KMS-11 (cell line): ENCODE data around the gene DES.
A peak's percentile ranks its signal among the peaks of the same experiment; 100 is the strongest.
"Not testable (repeated sequence)": the region's sequence is repeated elsewhere in the genome, so short reads cannot be mapped to it uniquely, and the experiment has no call there.

Source experiments
- H2AFZ ChIP-seq: fragments of 200-600 bp; sonication (generic); 2 replicates; pipeline ENCODE4 v1.6.1; 2016; ENCODE audit warnings: antibody characterized with exemption, mixed run types, low read depth
- H3K27ac ChIP-seq: fragments of 200-600 bp; sonication (generic); 2 replicates; pipeline ENCODE4 v1.6.1; 2016; ENCODE audit warnings: mild to moderate bottlenecking, mixed run types
- H3K27me3 ChIP-seq: fragments of 200-600 bp; sonication (generic); 2 replicates; pipeline ENCODE4 v1.6.1; 2017; ENCODE audit warnings: mild to moderate bottlenecking, low read depth, mixed run types, moderate library complexity; ENCODE audit not compliant: insufficient read depth
- H3K36me3 ChIP-seq: fragments of 200-600 bp; sonication (generic); 2 replicates; pipeline ENCODE4 v1.6.1; 2017; ENCODE audit warnings: mild to moderate bottlenecking, mixed run types; ENCODE audit not compliant: insufficient read depth
- H3K4me1 ChIP-seq: fragments of 200-600 bp; sonication (generic); 2 replicates; pipeline ENCODE4 v1.6.1; 2016; ENCODE audit warnings: mild to moderate bottlenecking, low read depth, mixed run types; ENCODE audit not compliant: poor library complexity, severe bottlenecking
- H3K4me2 ChIP-seq: fragments of 200-600 bp; sonication (generic); 2 replicates; pipeline ENCODE4 v1.7.0; 2016; ENCODE audit warnings: mild to moderate bottlenecking, mixed run types
- H3K4me3 ChIP-seq: fragments of 200-600 bp; sonication (generic); IDR thresholded peaks from 2 replicates; pipeline ENCODE4 v1.6.1; 2017; ENCODE audit warnings: low read depth, low read length, mixed read lengths; ENCODE audit not compliant: insufficient read depth
- H3K79me2 ChIP-seq: fragments of 200-600 bp; sonication (generic); 2 replicates; pipeline ENCODE4 v1.6.1; 2016; ENCODE audit warnings: low read depth, mixed run types; ENCODE audit not compliant: insufficient read depth
- H3K9ac ChIP-seq: fragments of 200-600 bp; sonication (generic); 2 replicates; pipeline ENCODE4 v1.6.1; 2016; ENCODE audit warnings: mild to moderate bottlenecking, mixed run types
- H4K20me1 ChIP-seq: fragments of 200-600 bp; sonication (generic); 2 replicates; pipeline ENCODE4 v1.6.1; 2016; ENCODE audit warnings: mild to moderate bottlenecking, mixed run types; ENCODE audit not compliant: insufficient read depth
- TF ChIP-seq, protein P1 (sequence below): fragments of 200-600 bp; sonication (generic); conservative IDR thresholded peaks from 2 replicates; pipeline ENCODE4 v1.6.1; 2017; ENCODE audit warnings: low read depth, mild to moderate bottlenecking, antibody characterized with exemption, low read length, moderate library complexity, mixed read lengths

Gene DES

DNA sequence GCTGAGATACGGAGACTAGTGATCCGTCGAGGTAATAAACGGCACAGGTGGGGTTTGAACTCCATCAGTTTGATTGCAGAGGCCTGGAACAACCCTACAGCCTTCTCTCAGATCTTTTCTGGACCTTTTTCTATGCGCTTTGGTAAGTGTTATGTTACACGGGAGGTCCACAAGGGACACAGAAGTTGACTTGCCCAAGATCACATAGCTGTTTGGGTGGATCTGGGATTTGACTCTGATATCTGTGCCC is 29.3 kb upstream of the DES start:
- H3K79me2 ChIP-seq: no peaks in the 10 kb centered on the region
- H3K27ac ChIP-seq: peak overlapping the region; percentile 4; the same call in 1 of the 2 replicates
- H2AFZ ChIP-seq: peak overlapping the region; percentile 70
- H3K4me1 ChIP-seq: peaks cover 6% of the 10 kb centered on the region
- H4K20me1 ChIP-seq: no peaks in the 10 kb centered on the region
- no peaks in the 10 kb centered on the region for H3K36me3 ChIP-seq
- no peak overlapping the region for H3K9ac ChIP-seq
- TF ChIP-seq, protein P1, sequence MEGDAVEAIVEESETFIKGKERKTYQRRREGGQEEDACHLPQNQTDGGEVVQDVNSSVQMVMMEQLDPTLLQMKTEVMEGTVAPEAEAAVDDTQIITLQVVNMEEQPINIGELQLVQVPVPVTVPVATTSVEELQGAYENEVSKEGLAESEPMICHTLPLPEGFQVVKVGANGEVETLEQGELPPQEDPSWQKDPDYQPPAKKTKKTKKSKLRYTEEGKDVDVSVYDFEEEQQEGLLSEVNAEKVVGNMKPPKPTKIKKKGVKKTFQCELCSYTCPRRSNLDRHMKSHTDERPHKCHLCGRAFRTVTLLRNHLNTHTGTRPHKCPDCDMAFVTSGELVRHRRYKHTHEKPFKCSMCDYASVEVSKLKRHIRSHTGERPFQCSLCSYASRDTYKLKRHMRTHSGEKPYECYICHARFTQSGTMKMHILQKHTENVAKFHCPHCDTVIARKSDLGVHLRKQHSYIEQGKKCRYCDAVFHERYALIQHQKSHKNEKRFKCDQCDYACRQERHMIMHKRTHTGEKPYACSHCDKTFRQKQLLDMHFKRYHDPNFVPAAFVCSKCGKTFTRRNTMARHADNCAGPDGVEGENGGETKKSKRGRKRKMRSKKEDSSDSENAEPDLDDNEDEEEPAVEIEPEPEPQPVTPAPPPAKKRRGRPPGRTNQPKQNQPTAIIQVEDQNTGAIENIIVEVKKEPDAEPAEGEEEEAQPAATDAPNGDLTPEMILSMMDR: no peak; the same call in 1 of the 2 replicates
- H3K4me2 ChIP-seq: peak overlapping the region; percentile 10
- peak overlapping the region; percentile 30 for H3K4me3 ChIP-seq
- no peaks in the 10 kb centered on the region for H3K27me3 ChIP-seq

GRCh38 chr2:219392754-219393153 is 25.4 kb upstream of the DES start:
- no peak overlapping the region for H2AFZ ChIP-seq
- no peaks in the 10 kb centered on the region for H4K20me1 ChIP-seq
- peaks cover 6% of the 10 kb centered on the region for H3K4me1 ChIP-seq
- H3K36me3 ChIP-seq: no peaks in the 10 kb centered on the region
- TF ChIP-seq, protein P1: no peak
- no peak overlapping the region for H3K27ac ChIP-seq
- no peak overlapping the region for H3K4me3 ChIP-seq
- no peaks in the 10 kb centered on the region for H3K27me3 ChIP-seq
- no peaks in the 10 kb centered on the region for H3K79me2 ChIP-seq
- no peak overlapping the region for H3K4me2 ChIP-seq
- H3K9ac ChIP-seq: no peak overlapping the region

DNA sequence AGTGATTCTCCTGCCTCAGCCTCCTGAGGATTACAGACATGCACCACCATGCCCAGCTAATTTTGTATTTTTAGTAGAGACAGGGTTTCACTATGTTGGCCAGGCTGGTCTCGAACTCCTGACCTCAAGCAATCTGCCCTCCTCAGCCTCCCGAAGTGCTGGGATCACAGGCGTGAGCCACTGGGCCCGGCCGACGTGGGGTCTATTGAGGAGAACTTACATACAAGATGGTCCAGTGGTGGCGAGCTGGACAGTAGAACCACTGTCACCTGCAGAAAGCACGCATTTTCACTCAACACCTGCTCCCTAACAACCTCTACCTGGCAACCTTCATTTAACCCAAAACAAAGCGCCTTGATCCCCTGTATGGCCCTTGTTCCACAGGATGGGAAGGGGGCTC is 23.1 kb upstream of the DES start:
- not testable (repeated sequence) for H3K4me2 ChIP-seq, H3K79me2 ChIP-seq

DNA sequence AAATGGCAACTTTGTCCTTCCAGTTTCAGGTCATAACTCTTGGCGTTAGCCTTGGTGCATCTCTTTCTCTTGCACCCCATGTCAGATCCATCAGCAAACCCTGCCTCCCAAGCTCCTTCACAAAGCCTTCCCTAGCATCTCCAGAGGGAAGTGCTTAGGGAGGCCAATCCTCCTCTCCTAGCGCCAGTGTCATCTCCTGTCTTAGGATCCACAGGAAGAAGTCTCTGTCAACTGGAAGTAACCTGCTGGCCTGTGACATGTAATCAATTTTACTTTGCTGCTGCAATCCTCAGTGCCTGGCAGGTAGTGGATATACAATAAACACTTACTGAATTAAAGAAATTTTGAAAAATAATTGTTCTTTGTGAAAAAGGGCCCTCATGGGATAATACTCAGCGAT is 22.6 kb upstream of the DES start:
- H3K36me3 ChIP-seq: no peaks in the 10 kb centered on the region
- H4K20me1 ChIP-seq: no peaks in the 10 kb centered on the region
- no peak overlapping the region for H3K9ac ChIP-seq
- TF ChIP-seq, protein P1: no peak
- H3K79me2 ChIP-seq: no peaks in the 10 kb centered on the region
- H2AFZ ChIP-seq: no peak overlapping the region
- H3K4me3 ChIP-seq: no peak overlapping the region
- H3K27me3 ChIP-seq: no peaks in the 10 kb centered on the region
- H3K27ac ChIP-seq: no peak overlapping the region
- no peaks in the 10 kb centered on the region for H3K4me1 ChIP-seq
- H3K4me2 ChIP-seq: no peak overlapping the region

More for the DNA sequence above, 23.1 kb upstream of the DES start:
- H4K20me1 ChIP-seq, H3K4me3 ChIP-seq, H2AFZ ChIP-seq, H3K9ac ChIP-seq, H3K36me3 ChIP-seq, H3K27me3 ChIP-seq, H3K27ac ChIP-seq, H3K4me1 ChIP-seq: not testable (repeated sequence)

- no peaks in the 10 kb centered on the region for H4K20me1 ChIP-seq
- TF ChIP-seq, protein P1: no peak
- H3K27ac ChIP-seq: no peak overlapping the region
- no peaks in the 10 kb centered on the region for H3K36me3 ChIP-seq
- no peak overlapping the region for H3K9ac ChIP-seq
- no peak overlapping the region for H3K4me2 ChIP-seq
- no peak overlapping the region for H3K4me3 ChIP-seq
- no peak overlapping the region for H2AFZ ChIP-seq
- no peaks in the 10 kb centered on the region for H3K27me3 ChIP-seq
- H3K4me1 ChIP-seq: no peaks in the 10 kb centered on the region
- H3K79me2 ChIP-seq: no peaks in the 10 kb centered on the region
Observed at GRCh38 chr2:219396863-219397457, 21.2 kb upstream of the DES start.
